ENCODE results near the gene LANCL2. TPM values are rescaled to one million over a fixed set of nuclear protein-coding genes. Genes with fewer than 3 reads are reported as not detected.

The LANCL2 gene
- total RNA-seq, 1 donor from 2014 or later, result 21.5 TPM

GRCh38 chr7:55423891-55424290 is 58.8 kb downstream of the LANCL2 start:
- DNase-seq (no peak), ATAC-seq (ENCODE audit: low read depth) (no peak)
- ChIA-PET CTCF (interaction anchor here (0.9 to 1.6 kb wide), 3 partner anchors 8 to 10 kb away, joined by 3 to 11 read pairs (median 6); no protein-coding TSS in a partner anchor), POLR2A (no interaction called here)
- no peak overlapping the region for H3K4me3 Mint-ChIP-seq
- no peak for TF ChIP-seq CTCF (IDR thresholded peaks at IDR 0.05)
- H3K36me3 Mint-ChIP-seq (ENCODE audit: low read depth), result peaks cover 20% of the 10 kb centered on the region
- intact Hi-C loops (cut with micrococcal nuclease), result no loop called here
- no peaks in the 10 kb centered on the region for H3K27me3 Mint-ChIP-seq
- H3K4me1 Mint-ChIP-seq, result no peaks in the 10 kb centered on the region
- H3K27ac Mint-ChIP-seq, result no peak overlapping the region
- H3K9me3 Mint-ChIP-seq, result no peaks in the 10 kb centered on the region

GRCh38 chr7:55425141-55425752 is 60.1 kb downstream of the LANCL2 start:
- H3K4me1 Mint-ChIP-seq, result no peaks in the 10 kb centered on the region
- POLR2A ChIA-PET, result interaction anchor here (0.6 kb wide), 1 partner anchor 119 kb away, joined by 4 read pairs; no protein-coding TSS in a partner anchor
- DNase-seq (no peak), ATAC-seq (ENCODE audit: low read depth) (no peak)
- H3K27ac Mint-ChIP-seq, result no peak overlapping the region
- intact Hi-C loops (cut with micrococcal nuclease), result no loop called here
- H3K27me3 Mint-ChIP-seq, result no peaks in the 10 kb centered on the region
- CTCF ChIA-PET, result interaction anchor here (1.6 kb wide), 1 partner anchor 10 kb away, joined by 11 read pairs; no protein-coding TSS in a partner anchor
- H3K9me3 Mint-ChIP-seq, result no peaks in the 10 kb centered on the region
- no peak for TF ChIP-seq CTCF (IDR thresholded peaks at IDR 0.05)
- no peak overlapping the region for H3K4me3 Mint-ChIP-seq
- H3K36me3 Mint-ChIP-seq (ENCODE audit: low read depth), result peaks cover 20% of the 10 kb centered on the region

- TF ChIP-seq CTCF (IDR thresholded peaks at IDR 0.05), result no peak
- intact Hi-C loops (cut with micrococcal nuclease), result no loop called here
- Mint-ChIP-seq H3K27ac (no peak overlapping the region), H3K4me1 (no peaks in the 10 kb centered on the region), H3K9me3 (no peaks in the 10 kb centered on the region), H3K36me3 (ENCODE audit: low read depth) (peaks cover 24% of the 10 kb centered on the region), H3K4me3 (no peak overlapping the region), H3K27me3 (no peaks in the 10 kb centered on the region)
- ATAC-seq (ENCODE audit: low read depth), result no peak
- no peak for DNase-seq
- ChIA-PET CTCF (no interaction called here), POLR2A (no interaction called here)
These were observed 61.5 kb downstream of the LANCL2 start for GRCh38 chr7:55426676-55427075.

GRCh38 chr7:55427342-55427741 is 62.2 kb downstream of the LANCL2 start:
- intact Hi-C loops (cut with micrococcal nuclease), result no loop called here
- DNase-seq (no peak), ATAC-seq (ENCODE audit: low read depth) (no peak)
- H3K4me1 Mint-ChIP-seq, result no peaks in the 10 kb centered on the region
- H3K36me3 Mint-ChIP-seq (ENCODE audit: low read depth), result peaks cover 25% of the 10 kb centered on the region
- H3K27ac Mint-ChIP-seq, result no peak overlapping the region
- H3K4me3 Mint-ChIP-seq, result no peak overlapping the region
- CTCF ChIA-PET, result interaction anchor here (1.1 to 1.4 kb wide), 2 partner anchors 12 to 14 kb away, joined by 5 read pairs; no protein-coding TSS in a partner anchor
- no peaks in the 10 kb centered on the region for H3K27me3 Mint-ChIP-seq
- POLR2A ChIA-PET, result no interaction called here
- TF ChIP-seq CTCF (IDR thresholded peaks at IDR 0.05), result no peak
- no peaks in the 10 kb centered on the region for H3K9me3 Mint-ChIP-seq

GRCh38 chr7:55427800-55428199 is 62.7 kb downstream of the LANCL2 start:
- CTCF ChIA-PET, result interaction anchor here (1.1 to 1.4 kb wide), 2 partner anchors 12 to 14 kb away, joined by 5 read pairs; no protein-coding TSS in a partner anchor

More at GRCh38 chr7:55427800-55428199, 62.7 kb downstream of the LANCL2 start:
- DNase-seq (no peak), ATAC-seq (ENCODE audit: low read depth) (no peak)
- Mint-ChIP-seq H3K36me3 (ENCODE audit: low read depth) (peaks cover 25% of the 10 kb centered on the region), H3K4me3 (no peak overlapping the region), H3K4me1 (no peaks in the 10 kb centered on the region), H3K27me3 (no peaks in the 10 kb centered on the region), H3K9me3 (no peaks in the 10 kb centered on the region), H3K27ac (no peak overlapping the region)
- POLR2A ChIA-PET, result no interaction called here
- intact Hi-C loops (cut with micrococcal nuclease), result no loop called here
- no peak for TF ChIP-seq CTCF (IDR thresholded peaks at IDR 0.05)

Data from activated B cell treated with CpG ODN at 0.5 μM for 24 hours (primary cell).